ENCODE results near the gene TANGO2. TPM values are rescaled to one million over a fixed set of nuclear protein-coding genes. Genes with fewer than 3 reads are reported as not detected.

TANGO2 gene
- total and polyA plus RNA-seq, 2 of the 8 experiments (the other 6 are each of a cell fraction or from before 2014, with no cell fraction given), result 10.1 to 18.4 TPM

- no peak overlapping the region for H3K9ac ChIP-seq (replicated peaks in 1 of 4; ENCODE audit: extremely low read depth in 1 of 4, low read depth in 3 of 4, low read length in 3 of 4)
- H4K5ac ChIP-seq (ENCODE audit: insufficient read length, low read depth, low read length), result no peak overlapping the region
- no peak overlapping the region for H3K4ac ChIP-seq (replicated peaks; ENCODE audit: insufficient read length, low read depth, low read length)
- H3K4me1 ChIP-seq (replicated peaks in 1 of 4; ENCODE audit: control insufficient read depth in 3 of 4, insufficient read depth in 4 of 4, low read length in 3 of 4), result peaks cover 3 to 15% (median 13%) of the 10 kb centered on the region in 4 experiments; a peak in 6 of 7 replicates
- H3K27me3 ChIP-seq (replicated peaks in 1 of 4; ENCODE audit: control insufficient read depth in 3 of 4, extremely low read depth in 1 of 4, insufficient read depth in 3 of 4, low read length in 3 of 4), result no peaks in the 10 kb centered on the region
- H3K18ac ChIP-seq (ENCODE audit: extremely low read depth, low read length), result no peak overlapping the region
- H3K79me1 ChIP-seq (ENCODE audit: low read depth, low read length), result no peaks in the 10 kb centered on the region
- peak overlapping the region; percentile 20 to 55; a peak in 2 of 4 replicates for H3K4me2 ChIP-seq (ENCODE audit: insufficient read depth in 1 of 2, low read depth in 2 of 2, low read length in 2 of 2)
- no peak overlapping the region for H3K14ac ChIP-seq (ENCODE audit: insufficient read length)
- DNase-seq (ENCODE audit: low read depth in 1 of 2, low spot score in 2 of 2) (peak; percentile 86 to 90), FAIRE-seq (peak; percentile 99)
- no peak overlapping the region for H4K8ac ChIP-seq (ENCODE audit: extremely low read depth, insufficient read depth, low read length)
- H2BK5ac ChIP-seq (ENCODE audit: low read depth, low read length), result peak overlapping the region; percentile 86
- no peaks in the 10 kb centered on the region for H3K9me3 ChIP-seq (ENCODE audit: insufficient read depth in 2 of 2, low read depth in 1 of 2, low read length in 1 of 2)
- H2AFZ ChIP-seq (ENCODE audit: low read length), result no peak overlapping the region
- POLR2A ChIA-PET (ENCODE audit: partially characterized antibody), result interaction anchor here (0.8 to 2.6 kb wide), 11 partner anchors 12 to 151 kb away, joined by 3 to 13 read pairs (median 3); partner anchors contain the start of gene DGCR8
- 64% methylated on average over 11 of the region's 11 CpGs; no CpG with 5 or more reads in 1 of the 2 experiments for WGBS, 2 experiments (ENCODE audit: extremely low coverage in 1 of 2, insufficient coverage in 1 of 2, insufficient read length in 1 of 2, insufficient replicate concordance in 2 of 2, low coverage in 1 of 2, low lambda C conversion rate in 2 of 2, missing lambda C conversion rate in 1 of 2)
- no peak overlapping the region for H3K56ac ChIP-seq (replicated peaks; ENCODE audit: insufficient read length, low read depth, low read length)
- H3K27ac ChIP-seq (ENCODE audit: low read depth, low read length), result peak overlapping the region; percentile 81
- no peak overlapping the region for H3K23ac ChIP-seq (ENCODE audit: insufficient read length)
- H2BK20ac ChIP-seq (ENCODE audit: low read length), result no peak overlapping the region
- no peak overlapping the region for H2BK12ac ChIP-seq (ENCODE audit: low read depth, low read length)
- no peak overlapping the region for H2BK120ac ChIP-seq (replicated peaks; ENCODE audit: low read depth, low read length)
- CTCF ChIA-PET (ENCODE audit: partially characterized antibody), result interaction anchor here (0.7 to 16.2 kb wide), 12 partner anchors 9 to 168 kb away, joined by 3 to 369 read pairs (median 6); partner anchors contain the start of gene TRMT2A
- H4K91ac ChIP-seq (replicated peaks; ENCODE audit: insufficient read length, low read length), result no peak overlapping the region
- no peak overlapping the region for H2BK15ac ChIP-seq (ENCODE audit: low read length)
- H3K36me3 ChIP-seq (ENCODE audit: control insufficient read depth in 2 of 4, insufficient read depth in 4 of 4, low read length in 3 of 4), result peaks cover 8 to 35% (median 15%) of the 10 kb centered on the region in 4 experiments; a peak in 7 of 8 replicates
- no peak overlapping the region; a peak in 1 of 8 replicates for H3K4me3 ChIP-seq (ENCODE audit: extremely low read depth in 1 of 4, insufficient read depth in 2 of 4, low read depth in 3 of 4, low read length in 4 of 4)
- peaks cover 11 to 21% of the 10 kb centered on the region in 2 experiments for H4K20me1 ChIP-seq (replicated peaks in 1 of 2; ENCODE audit: control insufficient read depth in 1 of 2, insufficient read depth in 2 of 2, low read length in 2 of 2)
- no peak overlapping the region for H2AK5ac ChIP-seq (ENCODE audit: low read depth, low read length)
- no peaks in the 10 kb centered on the region; the same call in 1 of the 2 replicates for H3K23me2 ChIP-seq (ENCODE audit: low read depth, low read length)
- H3K79me2 ChIP-seq (ENCODE audit: control insufficient read depth in 1 of 2, insufficient read depth in 2 of 2, low read length in 2 of 2), result no peaks in the 10 kb centered on the region
- no peak for TF ChIP-seq CBX8 (IDR thresholded peaks at IDR 0.05; ENCODE audit: borderline replicate concordance, low read depth, low read length)
- no peak for TF ChIP-seq ZNF274 (IDR thresholded peaks at IDR 0.05; ENCODE audit: borderline replicate concordance, extremely low read depth, low read length)
- TF ChIP-seq RXRA (IDR thresholded peaks at IDR 0.05; ENCODE audit: insufficient read depth, low read depth, low read length), result no peak
- no peak for TF ChIP-seq NRF1 (IDR thresholded peaks at IDR 0.05; ENCODE audit: low read depth, low read length)
- no peak for TF ChIP-seq GABPA (IDR thresholded peaks at IDR 0.05; ENCODE audit: borderline replicate concordance, insufficient read depth, low read length)
- no peak for TF ChIP-seq ATF3 (IDR thresholded peaks at IDR 0.05; ENCODE audit: insufficient read depth, low read depth, low read length)
- no peak for TF ChIP-seq MAX (IDR thresholded peaks at IDR 0.05)
- TF ChIP-seq RNF2 (IDR thresholded peaks at IDR 0.05; ENCODE audit: borderline replicate concordance, low read depth, low read length, missing control alignments, poor library complexity, severe bottlenecking), result no peak
- TF ChIP-seq TCF12 (IDR thresholded peaks at IDR 0.05; ENCODE audit: low read depth, low read length), result 0 out of 2 replicates have a peak, but pooled peaks have one; percentile 1
- no peak for TF ChIP-seq YY1 (IDR thresholded peaks at IDR 0.05; ENCODE audit: low read depth, low read length)
- TF ChIP-seq ASH2L (IDR thresholded peaks at IDR 0.05; ENCODE audit: low read length), result no peak
These were observed 46.5 kb upstream of the TANGO2 start for GRCh38 chr22:19974268-19974861.

Measured in H1 (cell line).